GM12872 (cell line): ENCODE data around the gene LLCFC1.
A peak's percentile ranks its signal among the peaks of the same experiment; 100 is the strongest.

ENCODE experiments used
- CTCF ChIP-seq: IDR thresholded peaks from 3 replicates; pipeline ENCODE4 v1.5.1; 2011; ENCODE audit warnings: low read depth, mild to moderate bottlenecking, low read length, moderate library complexity; ENCODE audit not compliant: insufficient read depth

LLCFC1 gene

GRCh38 chr7:142923391-142923790 is 15.9 kb upstream of the LLCFC1 start:
- no peak for TF ChIP-seq CTCF

- peak; percentile 34; the same call in 1 of the 3 replicates for TF ChIP-seq CTCF
Observed at GRCh38 chr7:142925413-142925812, 13.9 kb upstream of the LLCFC1 start.

GRCh38 chr7:142927085-142927745 is 12.1 kb upstream of the LLCFC1 start:
- no peak for TF ChIP-seq CTCF

GRCh38 chr7:142927949-142928348 is 11.3 kb upstream of the LLCFC1 start:
- no peak for TF ChIP-seq CTCF

GRCh38 chr7:142930126-142930730 is 9.1 kb upstream of the LLCFC1 start:
- no peak for TF ChIP-seq CTCF

GRCh38 chr7:142932386-142933091 is 6.7 kb upstream of the LLCFC1 start:
- TF ChIP-seq CTCF: no peak

- no peak for TF ChIP-seq CTCF
Observed at GRCh38 chr7:142933092-142933475, 6.2 kb upstream of the LLCFC1 start.
